GM18517 (cell line): ENCODE results near the gene EVL.
"Not testable (repeated sequence)": the region's sequence is repeated elsewhere in the genome, so short reads cannot be mapped to it uniquely, and the experiment has no call there.

Experiments used
- ATAC-seq: cut with Tn5 transposase; IDR thresholded peaks from one replicate; pipeline ENCODE4 v1.9.1; 2021; ENCODE audit warnings: mild to moderate bottlenecking, moderate library complexity; ENCODE audit not compliant: unreplicated experiment

The EVL gene, protein sequence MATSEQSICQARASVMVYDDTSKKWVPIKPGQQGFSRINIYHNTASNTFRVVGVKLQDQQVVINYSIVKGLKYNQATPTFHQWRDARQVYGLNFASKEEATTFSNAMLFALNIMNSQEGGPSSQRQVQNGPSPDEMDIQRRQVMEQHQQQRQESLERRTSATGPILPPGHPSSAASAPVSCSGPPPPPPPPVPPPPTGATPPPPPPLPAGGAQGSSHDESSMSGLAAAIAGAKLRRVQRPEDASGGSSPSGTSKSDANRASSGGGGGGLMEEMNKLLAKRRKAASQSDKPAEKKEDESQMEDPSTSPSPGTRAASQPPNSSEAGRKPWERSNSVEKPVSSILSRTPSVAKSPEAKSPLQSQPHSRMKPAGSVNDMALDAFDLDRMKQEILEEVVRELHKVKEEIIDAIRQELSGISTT

DNA sequence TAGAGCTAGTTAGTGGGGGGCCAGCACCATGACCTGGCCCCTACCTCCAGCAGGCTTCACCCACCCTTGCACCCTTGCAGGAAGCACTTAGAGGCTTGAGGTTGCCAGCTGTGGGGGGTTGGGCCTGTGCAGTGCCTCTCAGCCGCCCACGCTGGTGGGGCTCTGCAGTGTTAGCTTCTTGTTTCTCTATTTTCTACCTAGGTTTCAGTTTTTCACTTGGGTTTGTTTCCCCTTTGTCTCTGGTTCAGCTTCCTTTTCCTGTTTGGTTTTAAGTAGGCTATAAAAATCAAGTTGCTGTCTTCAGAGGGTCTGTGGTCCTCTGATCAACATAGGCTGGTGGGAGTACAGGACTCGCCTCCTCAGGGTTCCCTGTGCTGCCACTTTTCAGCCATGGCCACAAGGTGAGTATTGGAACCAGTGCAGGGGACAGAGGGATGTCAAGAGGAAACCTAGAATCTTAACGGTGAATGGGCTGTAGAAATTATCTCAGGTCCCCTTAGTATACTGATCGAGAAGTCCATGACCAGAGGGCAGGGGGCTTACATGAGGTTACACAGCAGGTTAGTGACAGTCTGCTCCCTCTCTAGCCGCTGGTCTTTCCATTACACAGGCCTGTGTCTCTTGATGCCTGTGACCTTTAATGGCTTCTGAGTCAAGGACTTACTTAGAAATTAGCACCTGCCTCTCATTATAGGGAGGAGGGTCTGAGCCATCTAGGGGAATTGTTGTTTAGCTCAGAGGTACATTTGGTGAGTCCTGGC lies at the start of gene EVL:
Gene EVL (plus strand): TSS at position 312 of the 761 bp plus-strand sequence. CDS start 79 bp downstream, at position 391.
- ATAC-seq, result peak; percentile 55

DNA sequence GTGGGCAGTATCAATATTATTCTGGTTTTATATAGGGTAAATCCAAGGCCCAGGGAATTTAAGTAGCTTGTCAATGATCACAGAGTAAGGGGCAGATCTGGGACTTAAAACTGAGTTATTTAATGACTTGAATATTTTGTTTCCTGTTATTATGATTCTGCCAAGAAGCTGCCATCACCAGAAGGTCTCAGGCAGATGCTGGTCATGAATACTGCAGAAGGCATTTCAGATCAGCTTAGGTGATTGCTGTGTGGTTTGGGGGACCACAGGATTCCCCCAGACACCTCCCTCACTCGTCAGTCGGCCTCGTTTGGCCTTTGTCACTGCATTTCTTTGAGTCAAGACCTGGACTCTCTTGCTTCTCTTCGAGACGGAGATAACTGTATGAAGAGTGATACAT lies 47.7 kb upstream of the EVL start:
- no peak for ATAC-seq

GRCh38 chr14:100018054-100018453 lies 47.2 kb upstream of the EVL start:
- no peak for ATAC-seq

DNA sequence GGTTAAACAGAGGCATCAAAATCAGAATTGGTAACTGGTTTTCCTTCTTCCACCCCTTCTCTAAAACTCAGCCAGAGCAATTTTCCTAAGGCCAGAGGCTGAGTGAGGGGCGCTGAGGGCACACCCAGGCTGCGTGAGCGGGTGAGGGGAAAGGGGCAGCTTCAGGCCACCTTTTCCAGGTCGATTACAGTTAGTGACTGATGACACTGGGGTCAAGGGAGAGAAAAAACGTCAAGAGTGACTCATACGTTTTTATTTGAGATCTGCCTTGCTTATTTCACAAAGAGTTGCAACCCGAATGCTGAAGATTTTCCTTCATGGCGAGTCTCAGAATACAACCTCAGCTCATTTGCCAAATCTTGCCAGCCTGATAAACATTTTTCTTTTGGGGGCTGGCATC lies 46.7 kb upstream of the EVL start:
- no peak for ATAC-seq

DNA sequence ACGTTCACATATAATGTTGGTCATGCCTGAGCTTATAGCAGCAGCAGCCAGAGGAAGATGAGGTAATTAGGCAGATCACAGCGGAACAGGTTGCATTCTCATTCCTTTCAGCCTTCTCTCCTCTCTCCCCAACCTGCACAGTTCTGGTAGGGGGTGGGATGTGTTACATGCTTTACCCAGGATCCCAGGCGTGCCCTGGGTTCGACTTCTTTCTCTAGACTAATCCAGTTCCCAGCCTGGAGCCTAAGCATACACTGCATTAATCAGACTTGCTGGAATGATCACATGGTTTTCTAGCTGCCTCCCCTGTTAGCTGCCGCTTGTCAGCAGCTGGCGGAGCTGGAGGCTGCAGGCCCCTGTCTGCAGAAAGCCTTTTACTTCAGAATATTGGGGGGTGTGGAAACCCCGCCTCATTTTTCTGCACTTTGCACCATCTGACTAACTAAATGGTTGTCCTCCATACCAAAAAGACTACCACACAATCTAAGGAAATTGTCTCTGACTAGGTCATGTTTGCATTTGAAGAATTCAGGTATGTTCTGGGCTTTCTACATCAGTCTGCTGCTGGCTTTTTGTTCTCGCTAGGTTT lies 46.0 kb upstream of the EVL start:
- ATAC-seq, result no peak

DNA sequence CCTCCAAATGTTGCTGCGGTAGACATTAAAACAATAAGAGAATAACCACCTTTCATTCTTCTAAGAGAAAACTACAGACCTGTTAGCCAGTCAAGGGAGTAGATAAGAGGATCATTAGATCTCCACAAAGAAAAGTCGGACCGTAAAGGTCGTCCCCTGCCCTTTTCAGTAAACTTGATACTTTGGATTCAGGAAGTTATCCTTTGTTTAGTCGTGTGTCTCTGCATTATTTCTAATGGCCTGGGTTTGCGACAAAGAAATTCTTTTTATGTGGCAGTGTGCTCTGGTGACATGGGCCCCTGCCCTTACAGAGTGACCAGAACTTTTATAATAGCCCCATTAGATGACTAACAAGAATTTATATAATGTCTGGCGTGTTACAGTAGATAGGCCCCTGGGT lies 44.6 kb upstream of the EVL start:
- ATAC-seq, result no peak

DNA sequence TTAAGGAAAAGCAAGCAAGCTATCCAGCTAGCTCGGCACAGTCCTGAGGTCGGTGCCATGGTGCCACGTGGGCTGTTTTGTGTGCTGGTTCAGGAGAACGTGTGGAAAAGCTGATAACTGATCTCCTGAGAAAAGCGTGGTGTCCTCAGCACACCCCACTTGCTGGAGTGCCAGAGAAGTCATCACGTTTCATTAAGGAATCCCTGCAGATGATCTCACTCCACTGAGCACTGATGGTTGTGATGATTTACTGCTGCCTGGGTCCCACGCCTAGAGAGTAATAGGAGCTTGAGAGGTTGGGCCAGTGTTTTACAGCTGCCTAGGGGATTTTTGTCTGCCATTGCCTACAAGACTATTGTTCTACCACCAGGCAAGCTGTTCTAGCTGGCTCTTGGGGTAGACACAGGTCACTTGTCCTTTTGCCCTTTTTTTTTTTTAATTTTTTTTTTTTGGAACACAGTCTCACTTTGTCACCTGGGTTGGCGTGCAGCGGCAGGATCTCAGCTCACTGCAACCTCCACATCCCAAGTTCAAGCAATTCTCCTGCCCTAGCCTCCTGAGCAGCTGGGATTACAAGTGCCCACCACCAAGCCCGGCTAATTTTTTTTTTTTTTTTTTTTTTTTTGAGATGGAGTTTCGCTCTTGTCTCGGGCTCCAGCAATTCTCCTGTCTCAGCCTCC lies 42.3 kb upstream of the EVL start:
- ATAC-seq, result no peak

DNA sequence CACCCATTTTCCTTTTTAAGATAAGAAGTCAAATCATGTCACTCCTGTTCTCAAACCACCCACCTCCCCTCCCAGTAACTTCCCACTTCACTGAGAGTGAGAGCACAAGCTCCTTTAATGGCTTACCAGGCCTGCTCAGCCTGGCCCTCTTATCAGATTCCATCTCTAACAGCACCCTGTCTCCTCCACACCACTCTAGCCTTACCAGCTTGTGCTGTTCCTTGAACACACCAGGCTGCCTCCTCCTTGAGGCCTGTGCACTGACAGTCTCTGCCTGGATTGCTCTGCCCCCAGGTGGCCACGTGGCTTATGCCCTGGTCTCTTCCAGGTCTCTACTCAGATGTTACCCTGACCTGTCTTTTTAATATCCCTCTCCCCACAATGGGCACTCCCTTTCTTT lies 40.1 kb upstream of the EVL start:
- no peak for ATAC-seq

GRCh38 chr14:100027771-100028490 lies 37.3 kb upstream of the EVL start:
- ATAC-seq, result no peak

GRCh38 chr14:100028990-100029677 lies 36.1 kb upstream of the EVL start:
- no peak for ATAC-seq

- ATAC-seq, result not testable (repeated sequence)
Measured at GRCh38 chr14:100030006-100030405, 35.2 kb upstream of the EVL start.

DNA sequence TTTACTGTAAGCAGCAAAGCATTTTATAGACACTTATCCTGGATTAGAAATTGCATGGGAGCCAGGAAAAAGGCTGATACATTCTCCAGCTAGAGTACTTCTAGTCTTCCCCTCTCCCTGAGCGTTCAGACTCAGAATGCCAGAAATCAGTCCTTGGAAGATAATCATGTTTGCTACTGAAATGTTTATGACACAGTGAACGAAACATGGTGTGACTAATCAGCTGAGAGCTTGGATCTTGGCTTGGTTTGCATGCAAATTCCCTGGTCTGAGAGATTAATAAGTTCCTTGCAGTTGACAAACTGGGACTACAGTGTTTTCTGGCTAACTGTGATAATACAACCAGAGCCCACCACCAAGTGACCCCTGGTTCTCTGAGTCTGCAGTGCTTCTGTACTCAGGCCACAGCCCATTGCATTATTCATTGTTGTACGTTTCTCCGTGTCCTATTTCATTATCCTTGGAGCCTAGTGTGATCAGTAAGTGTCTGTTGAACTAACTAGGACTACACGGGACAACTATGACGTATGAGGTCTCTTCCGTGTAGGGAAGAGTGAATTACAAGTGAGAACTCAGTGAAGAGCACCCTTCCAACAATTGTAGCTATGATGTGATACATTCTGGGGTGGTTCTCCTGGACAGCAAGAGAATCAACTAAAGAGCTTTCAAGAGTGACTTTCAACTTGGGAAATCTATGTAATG lies 34.6 kb upstream of the EVL start:
- no peak for ATAC-seq

DNA sequence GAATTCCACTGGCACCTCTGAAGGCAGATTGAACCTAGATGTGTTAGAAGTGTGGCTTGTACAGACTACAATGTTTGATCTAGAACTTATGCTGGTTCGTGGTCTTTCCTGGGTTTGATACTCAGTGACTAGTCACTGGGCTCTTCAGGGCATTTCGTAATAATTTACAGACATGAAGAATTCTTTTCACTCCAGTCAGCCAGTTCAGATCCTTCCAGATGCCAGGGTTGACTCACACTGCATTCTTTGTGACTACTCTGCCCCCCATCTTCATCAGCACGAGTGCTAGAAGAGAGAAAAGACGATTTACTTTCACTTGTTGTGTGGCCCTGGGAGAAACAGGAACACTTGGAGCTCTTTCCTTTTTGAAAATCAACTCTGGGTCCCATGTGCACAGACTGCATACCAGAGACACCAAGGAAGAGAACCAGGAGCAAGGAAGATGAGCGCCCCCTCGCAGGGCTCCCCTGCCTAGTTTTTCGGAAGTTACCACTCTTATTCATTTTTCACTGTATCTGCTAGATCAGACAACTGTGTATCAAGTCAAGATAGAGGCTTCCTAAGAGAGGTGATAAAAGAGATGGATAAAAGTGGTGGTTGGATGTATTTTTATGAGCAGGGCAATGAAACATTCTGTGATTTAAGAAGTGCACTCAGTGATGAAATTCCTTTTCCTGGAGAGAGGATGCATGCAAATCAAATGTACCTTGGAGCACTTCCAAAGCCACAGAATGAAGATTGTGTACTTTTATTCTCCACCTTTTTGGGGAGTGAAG lies 33.5 kb upstream of the EVL start:
- no peak for ATAC-seq

GRCh38 chr14:100032738-100033137 lies 32.5 kb upstream of the EVL start:
- no peak for ATAC-seq

DNA sequence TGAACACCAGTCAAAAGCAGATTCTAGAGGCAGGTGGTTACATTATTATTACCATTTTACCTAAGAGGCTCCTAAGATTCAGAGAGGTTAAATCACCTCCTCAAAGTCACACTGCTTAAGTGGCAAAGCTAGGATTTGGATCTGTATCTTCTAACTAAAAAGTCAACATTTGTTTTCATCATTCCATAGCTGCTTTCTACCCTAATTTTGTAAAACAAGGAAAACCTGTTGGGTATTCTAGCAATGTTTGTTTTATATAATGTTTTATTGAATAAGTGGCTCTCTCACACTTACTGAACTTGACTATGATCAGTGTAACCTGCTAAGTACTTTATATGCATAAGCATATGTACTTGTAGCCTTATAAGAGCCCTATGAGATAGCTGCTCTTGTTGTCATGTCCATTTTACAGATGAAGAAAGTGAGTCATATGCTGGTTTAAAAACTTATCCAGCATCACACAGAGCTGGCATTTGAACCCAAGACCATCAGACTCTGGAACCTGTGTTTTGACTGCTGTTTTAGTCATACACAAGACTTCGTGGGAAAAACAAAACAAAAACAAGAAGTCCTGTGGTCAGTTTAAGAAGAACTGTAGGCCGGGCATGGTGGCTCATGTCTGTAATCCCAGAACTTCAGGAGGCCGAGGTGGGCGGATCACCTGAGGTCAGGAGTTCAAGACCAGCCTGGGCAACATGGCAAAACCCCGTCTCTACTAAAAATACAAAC lies 31.7 kb upstream of the EVL start:
- ATAC-seq, result no peak

DNA sequence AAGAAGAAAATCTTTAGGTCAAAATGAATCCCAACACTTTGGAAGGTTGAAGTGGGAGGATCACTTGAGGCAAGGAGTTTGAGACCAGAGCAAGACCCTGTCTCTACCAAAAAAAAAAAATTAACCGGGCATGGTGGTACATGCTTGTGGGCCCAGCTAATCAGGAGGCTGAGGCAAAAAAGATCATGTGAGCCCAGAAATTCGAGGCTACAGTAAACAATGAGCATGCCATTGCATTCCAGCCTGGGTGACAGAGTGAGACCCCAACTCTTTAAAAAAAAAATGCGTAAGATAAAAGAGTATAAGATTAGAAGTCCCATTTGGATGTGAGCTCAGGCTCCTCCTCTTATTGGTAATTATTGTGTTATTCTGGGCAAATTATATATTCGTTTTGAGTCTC lies 30.8 kb upstream of the EVL start:
- no peak for ATAC-seq

DNA sequence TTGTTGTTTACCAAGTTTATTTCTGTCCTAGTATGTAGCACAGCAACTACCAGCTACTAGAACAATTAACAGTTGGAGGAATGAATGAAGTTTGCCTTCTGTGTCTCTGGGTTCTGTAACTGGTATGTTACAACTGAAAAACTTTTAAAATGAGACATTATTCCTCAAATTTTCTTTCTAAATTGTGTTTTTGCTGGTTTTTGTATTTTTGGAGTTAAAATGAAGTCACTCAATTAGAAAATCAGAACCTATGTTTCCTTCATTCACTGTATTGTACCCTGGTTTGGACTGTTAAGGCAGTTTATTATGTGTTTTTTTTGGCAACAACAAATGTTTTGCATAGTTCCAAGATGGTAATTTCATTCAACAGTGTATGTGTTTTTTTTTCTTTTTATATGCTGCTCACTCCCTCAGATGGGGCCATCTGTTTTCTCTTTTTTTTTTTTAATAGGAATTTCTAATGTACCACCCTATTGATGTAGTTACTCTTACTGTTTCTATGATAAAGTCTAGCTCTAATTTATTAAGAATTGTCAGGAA lies 30.2 kb upstream of the EVL start:
- ATAC-seq, result no peak

DNA sequence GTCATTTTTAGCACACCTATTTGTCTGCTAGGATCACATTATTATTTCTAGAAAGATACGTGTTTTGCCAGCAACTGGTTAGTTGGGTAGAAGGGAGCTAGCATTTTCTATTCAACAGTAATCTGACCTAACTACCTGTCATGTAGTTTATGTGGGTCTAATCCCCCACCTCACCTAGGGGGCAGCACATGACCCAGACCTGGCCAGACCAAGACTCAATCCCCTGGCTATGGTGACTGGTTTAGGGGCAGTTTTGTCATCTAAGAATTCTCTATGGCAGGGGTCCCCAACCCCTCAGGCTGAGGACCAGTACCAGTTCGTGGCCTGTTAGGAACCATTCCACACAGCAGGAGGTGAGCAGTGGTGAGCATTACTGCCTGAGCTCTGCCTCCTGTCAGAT lies 29.5 kb upstream of the EVL start:
- ATAC-seq, result no peak
